H1 (cell line): ENCODE measurements around the gene EXOC3L1. TPM values are rescaled to one million over a fixed set of nuclear protein-coding genes. Genes with fewer than 3 reads are reported as not detected.

Experiments
- CTCF ChIA-PET: fragments of 300-600 bp; sonication (Branson Sonifier 250); formaldehyde crosslinking; loops from one replicate; lab custom pipeline; 2021; ENCODE audit not compliant: partially characterized antibody; lab: Charles Lee
- POLR2A ChIA-PET: fragments of 300-600 bp; sonication (Branson Sonifier 250); formaldehyde crosslinking; loops from one replicate; lab custom pipeline; 2021; ENCODE audit warnings: inconsistent platforms; ENCODE audit not compliant: partially characterized antibody; lab: Charles Lee
- DNase-seq, 2 experiments: peaks; one replicate each; pipeline versions ENCODE4 v3.0.0 to v3.0.0-alpha.2; 2010 to 2022; ENCODE audit warnings: low spot score in 2 of 2, low read depth in 1 of 2, mixed read lengths in 1 of 2
- FAIRE-seq: peaks from 2 replicates; lab custom pipeline; 2011; peaks lifted over from hg19 to GRCh38; lab: Jason Lieb, UNC
- H2AFZ ChIP-seq: 2 replicates; pipeline ENCODE4 v1.8.1; 2012; ENCODE audit warnings: low read length, inconsistent platforms
- H2AK5ac ChIP-seq: 2 replicates; pipeline ENCODE4 v1.6.1; 2013; ENCODE audit warnings: low read depth, low read length
- H2BK120ac ChIP-seq: replicated peaks from 2 replicates; pipeline ENCODE3; 2013; ENCODE audit warnings: low read depth, low read length, inconsistent platforms
- H2BK12ac ChIP-seq: 2 replicates; pipeline ENCODE4 v1.6.1; 2013; ENCODE audit warnings: low read depth, low read length
- H2BK15ac ChIP-seq: 2 replicates; pipeline ENCODE4 v1.6.1; 2013; ENCODE audit warnings: low read length
- H2BK20ac ChIP-seq: 2 replicates; pipeline ENCODE4 v1.6.1; 2013; ENCODE audit warnings: low read length
- H2BK5ac ChIP-seq: 2 replicates; pipeline ENCODE4 v1.6.1; 2013; ENCODE audit warnings: low read depth, low read length
- H3K14ac ChIP-seq: 2 replicates; pipeline ENCODE4 v1.6.1; 2013; ENCODE audit warnings: inconsistent platforms; ENCODE audit not compliant: insufficient read length
- H3K18ac ChIP-seq: 2 replicates; pipeline ENCODE4 v1.6.1; 2013; ENCODE audit warnings: low read length; ENCODE audit errors: extremely low read depth
- H3K23ac ChIP-seq: 2 replicates; pipeline ENCODE4 v1.6.1; 2013; ENCODE audit warnings: inconsistent platforms; ENCODE audit not compliant: insufficient read length
- H3K23me2 ChIP-seq: 2 replicates; pipeline ENCODE4 v1.6.1; 2013; ENCODE audit warnings: low read depth, low read length
- H3K27ac ChIP-seq: 2 replicates; pipeline ENCODE4 v1.6.1; 2011; ENCODE audit warnings: low read depth, low read length, inconsistent platforms
- H3K27me3 ChIP-seq, 4 experiments: replicated peaks in 1 of 4; 1 replicate in 1 of 4; 2 replicates in 3 of 4; pipeline versions ENCODE4 v1.6.1 to v1.8.1; 2011 to 2013; ENCODE audit warnings: low read length in 3 of 4, mild to moderate bottlenecking in 3 of 4, inconsistent platforms in 2 of 4, mixed read lengths in 2 of 4, moderate library complexity in 1 of 4; ENCODE audit not compliant: control insufficient read depth in 3 of 4, insufficient read depth in 3 of 4; ENCODE audit errors: extremely low read depth in 1 of 4
- H3K36me3 ChIP-seq, 4 experiments: 2 replicates each; pipeline versions ENCODE4 v1.6.1 to v1.8.1; 2011 to 2013; ENCODE audit warnings: mild to moderate bottlenecking in 4 of 4, low read length in 3 of 4, moderate library complexity in 2 of 4, control low read depth in 1 of 4, inconsistent platforms in 1 of 4; ENCODE audit not compliant: insufficient read depth in 4 of 4, control insufficient read depth in 2 of 4
- H3K4ac ChIP-seq: replicated peaks from 2 replicates; pipeline ENCODE3; 2013; ENCODE audit warnings: low read length, low read depth, mixed read lengths, inconsistent platforms; ENCODE audit not compliant: insufficient read length
- H3K4me1 ChIP-seq, 4 experiments: replicated peaks in 1 of 4; 1 replicate in 1 of 4; 2 replicates in 3 of 4; pipeline versions ENCODE4 v1.6.1 to v1.8.1; 2011 to 2013; ENCODE audit warnings: low read length in 3 of 4, inconsistent platforms in 2 of 4, mixed read lengths in 1 of 4; ENCODE audit not compliant: insufficient read depth in 4 of 4, control insufficient read depth in 3 of 4
- H3K4me2 ChIP-seq, 2 experiments: 2 replicates each; pipeline versions ENCODE4 v1.6.1 to v1.8.1; 2011 to 2013; ENCODE audit warnings: low read depth in 2 of 2, low read length in 2 of 2, control low read depth in 1 of 2, inconsistent platforms in 1 of 2, mild to moderate bottlenecking in 1 of 2; ENCODE audit not compliant: insufficient read depth in 1 of 2
- H3K4me3 ChIP-seq, 4 experiments: fragments of 200-600, 300-600 bp in 1 of 4; sonication (generic), shearing (Covaris generic), sonication (Bioruptor Twin) in 1 of 4; 2 replicates each; pipeline versions ENCODE4 v1.5.1 to v1.8.1; 2011 to 2016; ENCODE audit warnings: low read length in 4 of 4, low read depth in 3 of 4, control low read depth in 2 of 4, inconsistent platforms in 2 of 4, mild to moderate bottlenecking in 2 of 4, mixed read lengths in 1 of 4, moderate library complexity in 1 of 4; ENCODE audit not compliant: insufficient read depth in 2 of 4; ENCODE audit errors: extremely low read depth in 1 of 4
- H3K56ac ChIP-seq: replicated peaks from 2 replicates; pipeline ENCODE3; 2013; ENCODE audit warnings: low read depth, mild to moderate bottlenecking, mixed read lengths, low read length, inconsistent platforms; ENCODE audit not compliant: insufficient read length
- H3K79me1 ChIP-seq: 2 replicates; pipeline ENCODE4 v1.6.1; 2013; ENCODE audit warnings: low read depth, low read length, control low read depth
- H3K79me2 ChIP-seq, 2 experiments: 2 replicates each; pipeline versions ENCODE4 v1.6.1 to v1.8.1; 2012 to 2013; ENCODE audit warnings: low read length in 2 of 2, mild to moderate bottlenecking in 2 of 2, inconsistent platforms in 1 of 2; ENCODE audit not compliant: insufficient read depth in 2 of 2, control insufficient read depth in 1 of 2
- H3K9ac ChIP-seq, 4 experiments: replicated peaks in 1 of 4; 1 replicate in 1 of 4; 2 replicates in 3 of 4; pipeline versions ENCODE4 v1.6.1 to v1.8.1; 2011 to 2013; ENCODE audit warnings: low read depth in 3 of 4, low read length in 3 of 4, control low read depth in 2 of 4, mild to moderate bottlenecking in 2 of 4, moderate library complexity in 2 of 4, inconsistent platforms in 1 of 4; ENCODE audit errors: extremely low read depth in 1 of 4
- H3K9me3 ChIP-seq, 2 experiments: 2 replicates each; pipeline versions ENCODE4 v1.6.1 to v1.8.1; 2012 to 2013; ENCODE audit warnings: mild to moderate bottlenecking in 2 of 2, moderate library complexity in 2 of 2, control low read depth in 1 of 2, inconsistent platforms in 1 of 2, low read depth in 1 of 2, low read length in 1 of 2, mixed read lengths in 1 of 2; ENCODE audit not compliant: insufficient read depth in 2 of 2
- H4K20me1 ChIP-seq, 2 experiments: replicated peaks in 1 of 2; 2 replicates each; pipeline versions ENCODE3 to v1.8.1; 2011 to 2013; ENCODE audit warnings: inconsistent platforms in 2 of 2, low read length in 2 of 2, mild to moderate bottlenecking in 1 of 2; ENCODE audit not compliant: insufficient read depth in 2 of 2, control insufficient read depth in 1 of 2
- H4K5ac ChIP-seq: 2 replicates; pipeline ENCODE4 v1.6.1; 2013; ENCODE audit warnings: low read length, low read depth, mixed read lengths, inconsistent platforms; ENCODE audit not compliant: insufficient read length
- H4K8ac ChIP-seq: 2 replicates; pipeline ENCODE4 v1.8.0; 2013; ENCODE audit warnings: mild to moderate bottlenecking, moderate library complexity, low read length, inconsistent platforms; ENCODE audit not compliant: insufficient read depth; ENCODE audit errors: extremely low read depth
- H4K91ac ChIP-seq: replicated peaks from 2 replicates; pipeline ENCODE3; 2013; ENCODE audit warnings: low read length, mixed read lengths, inconsistent platforms; ENCODE audit not compliant: insufficient read length
- WGBS, 2 experiments: shearing (Covaris generic) in 1 of 2; methylation state at CpG; one replicate each; pipeline versions ENCODE4 v1.1.6 to v1.1.7; 2013 to 2015; ENCODE audit warnings: low lambda C conversion rate in 2 of 2, mixed read lengths in 2 of 2, inconsistent platforms in 1 of 2, low coverage in 1 of 2, missing lambda C conversion rate in 1 of 2; ENCODE audit not compliant: insufficient replicate concordance in 2 of 2, insufficient coverage in 1 of 2, insufficient read length in 1 of 2; ENCODE audit errors: extremely low coverage in 1 of 2, missing lambda C conversion rate in 1 of 2; 5-methylcytosine and 5-hydroxymethylcytosine counted together
- polyA plus RNA-seq, 7 experiments: library from polyadenylated mRNA; depleted of rRNA in 3 of 7; stranded (reverse) in 5 of 7; unstranded in 2 of 7; fragments of >200 nt in 5 of 7; fragments of 200-250 nt in 2 of 7; gene quantifications; 1 replicate in 5 of 7; 2 replicates in 1 of 7; 4 replicates in 1 of 7; pipeline versions ENCODE4 v1.2.1 to v1.2.3, GENCODE V29; 2011 to 2013; ENCODE audit warnings: missing spikeins in 2 of 7, mixed read lengths in 2 of 7
- total RNA-seq: library from RNA; stranded (reverse); fragmentation: NEBNext Ultra II Directional; extraction: Animal tissue kit (Norgen Biotek cat#: 25700); gene quantifications from 2 replicates; pipeline ENCODE4 v1.2.1, GENCODE V29; 2021

Gene EXOC3L1
- total and polyA plus RNA-seq, 2 of the 8 experiments (the other 6 are each of a cell fraction or from before 2014, with no cell fraction given): 1.3 TPM

DNA sequence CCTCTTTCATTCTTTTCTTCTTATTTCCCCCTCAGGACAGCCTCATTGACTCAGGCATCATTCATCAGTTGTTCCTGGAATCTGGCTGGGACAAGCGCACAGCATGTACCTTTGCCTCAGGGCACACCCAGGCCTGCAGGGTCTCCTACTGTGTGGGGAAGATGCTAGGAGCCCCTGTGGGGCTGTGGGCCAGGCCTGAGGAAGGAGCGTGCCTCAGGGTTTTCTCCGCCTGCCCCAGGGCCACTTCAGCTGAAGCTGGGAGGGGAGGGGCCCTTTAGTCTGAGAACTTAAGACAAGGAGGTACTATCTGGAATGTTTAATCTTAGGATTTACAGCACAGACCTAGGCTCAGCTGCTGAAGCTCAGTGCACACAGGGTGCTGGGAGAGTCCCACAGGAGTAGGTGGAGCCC lies 16.9 kb upstream of the EXOC3L1 start:
- Histone ChIP-seq H3K9me3 (no peaks in the 10 kb centered on the region), H3K23me2 (no peaks in the 10 kb centered on the region), H4K5ac (no peak overlapping the region), H3K4me3 (no peak overlapping the region), H3K23ac (no peak overlapping the region), H3K79me2 (no peaks in the 10 kb centered on the region), H3K9ac (no peak overlapping the region), H3K14ac (no peak overlapping the region), H3K4me1 (peaks cover 0 to 10% (median 1%) of the 10 kb centered on the region in 4 experiments; a peak in 2 of 7 replicates), H2AFZ (no peak overlapping the region), H2BK15ac (no peak overlapping the region), H2BK120ac (no peak overlapping the region), H4K8ac (peak overlapping the region; percentile 59; the same call in 1 of the 2 replicates), H3K56ac (no peak overlapping the region), H3K36me3 (peaks cover 0 to 3% (median 0%) of the 10 kb centered on the region in 4 experiments; a peak in 3 of 8 replicates), H3K27me3 (peaks cover 0 to 6% (median 2%) of the 10 kb centered on the region in 4 experiments; a peak in 1 of 7 replicates), H3K27ac (no peak overlapping the region), H2BK20ac (no peak overlapping the region), H3K4me2 (no peak overlapping the region; a peak in 1 of 4 replicates), H3K4ac (no peak overlapping the region), H4K91ac (no peak overlapping the region), H2BK12ac (no peak overlapping the region), H3K79me1 (no peaks in the 10 kb centered on the region), H2AK5ac (no peak overlapping the region), H2BK5ac (0 out of 2 replicates have a peak overlapping the region, but pooled peaks have one; percentile 60), H3K18ac (no peak overlapping the region), H4K20me1 (peaks cover 0 to 2% of the 10 kb centered on the region in 2 experiments)
- CTCF ChIA-PET: interaction anchor here (1.9 to 8.9 kb wide), 4 partner anchors 11 to 38 kb away, joined by 5 to 111 read pairs (median 8); partner anchors contain the start of genes E2F4 and ELMO3
- POLR2A ChIA-PET: interaction anchor here (0.8 to 5.4 kb wide), 6 partner anchors 8 to 208 kb away, joined by 3 to 20 read pairs (median 11); partner anchors contain the start of gene TMEM208
- 90% methylated on average over 3 of the region's 3 CpGs; no CpG with 5 or more reads in 1 of the 2 experiments for WGBS, 2 experiments
- no peak for DNase-seq
- FAIRE-seq: no peak
